NCI-H82 treated with DMSO at 0.1 percent for 48 hours (cell line): ENCODE measurements around the gene ATG4D.
"Not testable (repeated sequence)": the region's sequence is repeated elsewhere in the genome, so short reads cannot be mapped to it uniquely, and the experiment has no call there.

Source experiments
- DNase-seq: peaks from one replicate; lab custom pipeline; 2025; ENCODE audit not compliant: unreplicated experiment; lab: John Stamatoyannopoulos, UW

ATG4D gene

DNA sequence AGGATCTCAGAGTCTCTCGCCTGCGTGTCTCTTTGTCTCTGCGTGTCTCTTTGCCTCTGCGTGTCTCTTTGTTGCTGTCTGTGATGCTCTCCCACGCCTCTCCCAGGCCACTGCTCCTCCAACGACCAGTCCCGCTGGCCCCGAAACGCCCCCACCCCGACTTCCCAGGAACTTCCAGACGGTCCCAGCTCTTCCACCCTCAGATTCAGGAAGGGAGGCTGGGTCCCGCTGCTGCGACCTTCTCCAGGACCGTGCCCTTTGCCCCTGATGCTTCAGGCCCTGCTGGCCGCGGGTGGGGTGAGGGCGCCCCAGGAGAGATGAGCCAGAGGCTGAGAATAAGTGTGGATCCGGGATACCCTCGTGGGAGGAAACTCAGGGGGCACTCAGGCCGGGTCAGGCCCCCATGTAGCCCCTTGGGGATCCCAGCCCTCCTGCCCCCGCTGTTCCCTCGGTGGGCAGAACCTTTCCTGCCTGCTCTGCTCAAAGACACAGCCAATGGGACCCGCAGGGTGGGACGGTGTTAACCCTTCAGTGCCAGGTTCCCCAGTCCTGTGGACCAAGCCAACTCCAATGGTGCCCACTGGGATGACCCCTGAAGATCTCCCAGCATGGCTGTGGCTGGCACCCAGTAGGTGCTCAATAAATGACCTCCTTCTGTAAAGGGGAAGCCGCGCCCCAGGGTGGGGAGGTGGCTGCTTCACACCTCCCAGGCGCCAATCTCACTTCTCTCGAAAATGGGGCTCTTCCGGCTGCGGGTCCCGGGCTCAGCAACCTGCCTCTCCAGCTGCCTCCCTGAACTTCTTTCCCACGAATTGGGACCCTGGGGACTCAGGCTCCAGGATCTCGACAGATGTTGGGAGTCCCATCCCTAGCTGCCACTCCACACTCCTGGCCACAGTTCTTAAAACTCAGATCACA is 25.0 kb upstream of the ATG4D start:
- no peak for DNase-seq

GRCh38 chr19:10519421-10519820 is 24.3 kb upstream of the ATG4D start:
- DNase-seq, result no peak

- no peak for DNase-seq
Measured at GRCh38 chr19:10520652-10521318, 22.9 kb upstream of the ATG4D start.

DNA sequence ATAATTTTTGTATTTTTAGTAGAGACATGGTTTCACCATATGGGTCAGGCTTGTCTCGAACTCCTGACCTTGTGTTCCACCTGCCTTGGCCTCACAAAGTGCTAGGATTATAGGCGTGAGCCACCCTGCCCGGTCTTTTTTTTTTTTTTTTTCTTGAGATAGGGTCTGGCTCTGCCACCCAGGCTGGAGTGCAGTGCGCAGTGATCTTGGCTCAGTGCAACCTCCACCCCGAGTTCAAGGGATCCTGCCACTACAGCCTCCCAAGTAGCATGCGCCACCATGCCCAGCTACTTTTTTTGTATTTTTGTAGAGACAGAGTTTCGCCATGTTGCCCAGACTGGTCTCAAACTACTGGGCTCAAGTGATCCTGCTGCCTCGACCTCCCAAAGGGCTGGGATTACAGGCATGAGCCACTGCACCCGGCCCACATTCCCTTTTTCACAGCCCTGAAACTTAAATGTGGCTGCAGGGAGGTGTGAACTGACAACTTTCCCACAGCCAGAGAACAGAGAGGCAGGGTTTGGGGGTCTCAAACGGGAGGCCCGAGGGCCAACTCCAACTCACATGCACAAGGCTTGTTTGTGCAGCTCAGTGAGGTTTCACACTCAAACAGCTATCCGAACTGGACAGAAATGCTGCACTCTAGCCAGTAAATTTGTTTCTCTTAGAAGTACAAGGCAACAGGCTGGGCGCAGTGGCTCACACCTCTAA is 22.1 kb upstream of the ATG4D start:
- no peak for DNase-seq

DNA sequence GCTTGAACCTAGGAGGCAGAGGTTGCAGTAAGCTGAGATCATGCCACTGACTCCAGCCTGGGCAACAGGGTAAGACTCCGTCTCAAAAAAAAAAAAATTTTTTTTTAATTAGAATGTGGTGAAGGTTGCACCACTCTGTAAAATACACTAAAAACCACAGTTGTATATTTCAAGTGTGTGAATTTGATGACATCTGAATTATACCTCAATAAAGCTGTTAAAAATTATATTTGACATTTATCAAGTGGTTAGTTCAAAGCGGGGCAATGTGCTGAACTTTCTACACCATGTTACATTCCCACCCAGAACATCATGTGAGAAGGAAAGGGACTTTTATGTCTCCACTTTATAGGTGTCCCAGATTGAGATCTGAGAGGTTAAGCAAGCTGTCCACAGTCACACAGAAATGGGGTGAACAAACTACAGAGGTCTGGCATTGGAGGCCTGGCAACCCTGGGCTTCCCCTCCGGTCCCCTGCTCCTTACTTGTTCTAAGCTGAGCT is 20.5 kb upstream of the ATG4D start:
- no peak for DNase-seq

- DNase-seq, result no peak
Measured at GRCh38 chr19:10525636-10526035, 18.1 kb upstream of the ATG4D start.

DNA sequence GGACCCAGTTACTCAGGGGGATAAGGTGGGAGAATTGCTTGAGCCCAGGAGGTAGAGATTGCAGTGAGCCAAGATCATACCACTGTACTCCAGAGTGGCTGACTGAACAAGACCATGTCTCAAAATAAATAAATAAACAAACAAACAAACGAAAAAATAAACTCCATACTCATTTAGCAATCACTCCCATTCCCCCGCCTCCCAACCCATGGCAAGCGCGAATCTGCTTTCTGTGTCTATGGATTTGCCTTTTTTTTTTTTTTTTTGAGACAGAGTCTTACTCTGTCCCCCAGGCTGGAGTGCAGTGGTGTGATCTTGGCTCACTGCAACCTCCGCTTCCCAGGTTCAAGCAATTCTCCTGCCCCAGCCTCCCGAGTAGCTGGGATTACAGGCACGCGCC is 16.8 kb upstream of the ATG4D start:
- DNase-seq, result not testable (repeated sequence)

DNA sequence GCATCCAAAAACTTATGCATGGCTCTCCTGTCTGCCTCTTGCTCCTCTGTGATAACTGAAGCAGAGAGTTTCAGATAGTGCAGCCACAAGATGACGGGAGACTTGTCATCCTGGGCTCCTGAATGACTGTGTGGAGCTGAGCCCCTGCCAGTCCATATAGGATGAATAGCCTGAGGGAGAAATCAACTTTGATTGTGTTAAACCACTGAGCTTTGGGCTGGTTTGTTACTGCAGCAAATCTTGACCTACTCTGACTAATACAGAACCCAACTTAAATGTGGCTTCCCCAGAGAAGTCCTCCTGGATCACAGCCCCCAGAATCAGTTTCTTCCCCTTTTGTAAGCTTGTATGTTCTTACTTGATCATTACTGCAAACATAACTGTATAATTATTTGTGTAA is 11.2 kb upstream of the ATG4D start:
- DNase-seq, result no peak

- no peak for DNase-seq
Measured at GRCh38 chr19:10533646-10534386, 9.9 kb upstream of the ATG4D start.

GRCh38 chr19:10535613-10536012 is 8.1 kb upstream of the ATG4D start:
- DNase-seq, result no peak

DNA sequence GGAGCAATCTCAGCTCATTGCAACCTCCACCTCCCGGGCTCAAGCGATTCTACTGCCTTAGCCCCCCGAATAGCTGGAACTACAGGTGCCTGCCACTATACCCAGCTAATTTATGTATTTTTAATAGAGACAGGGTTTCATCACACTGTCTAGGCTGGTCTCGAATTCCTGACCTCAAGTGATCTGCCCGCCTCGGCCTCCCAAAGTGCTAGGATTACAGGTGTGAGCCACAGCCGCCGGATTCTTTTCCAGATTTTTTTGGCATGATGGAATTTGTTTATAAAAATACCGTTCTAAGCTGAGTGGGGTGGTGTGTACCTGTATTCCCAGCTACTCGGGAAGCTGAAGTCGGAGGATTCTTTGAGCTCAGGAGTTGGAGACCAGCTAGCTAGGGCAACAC is 6.0 kb upstream of the ATG4D start:
- DNase-seq, result no peak

DNA sequence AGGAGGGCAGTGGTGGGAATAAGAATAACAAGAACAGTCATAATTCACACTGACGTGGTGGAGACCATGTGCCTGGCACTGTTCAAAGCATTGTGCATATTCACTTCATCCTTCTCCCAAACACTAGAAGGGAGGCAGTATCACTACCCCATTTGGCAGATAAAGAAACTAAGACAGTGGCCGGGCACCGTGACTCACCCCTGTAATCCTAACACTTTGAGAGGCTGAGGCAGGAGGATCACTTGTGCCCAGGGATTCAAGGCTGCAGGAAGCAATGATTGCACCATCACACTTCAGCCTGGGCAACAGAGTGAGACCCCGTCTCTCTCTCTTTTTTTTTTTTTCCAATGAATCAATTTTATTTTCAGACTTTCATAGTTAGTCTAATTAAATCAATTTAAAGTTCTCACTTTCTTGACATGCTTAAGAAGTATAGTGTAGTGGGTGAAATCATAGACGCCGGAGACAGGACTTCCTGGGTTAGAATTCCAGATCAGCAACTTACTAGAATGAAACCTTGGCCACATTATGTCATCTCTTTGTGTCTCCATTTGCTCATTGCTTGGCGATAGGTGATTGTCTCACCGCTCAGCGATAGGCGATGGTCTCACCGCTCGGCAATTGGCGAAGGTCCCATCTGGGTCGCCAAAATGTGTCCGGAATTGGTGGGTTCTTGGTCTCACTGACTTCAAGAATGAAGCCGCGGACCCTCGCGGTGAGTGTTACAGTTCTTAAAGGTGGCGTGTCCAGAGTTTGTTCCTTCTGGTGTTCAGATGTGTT is 5.3 kb upstream of the ATG4D start:
- no peak for DNase-seq

DNA sequence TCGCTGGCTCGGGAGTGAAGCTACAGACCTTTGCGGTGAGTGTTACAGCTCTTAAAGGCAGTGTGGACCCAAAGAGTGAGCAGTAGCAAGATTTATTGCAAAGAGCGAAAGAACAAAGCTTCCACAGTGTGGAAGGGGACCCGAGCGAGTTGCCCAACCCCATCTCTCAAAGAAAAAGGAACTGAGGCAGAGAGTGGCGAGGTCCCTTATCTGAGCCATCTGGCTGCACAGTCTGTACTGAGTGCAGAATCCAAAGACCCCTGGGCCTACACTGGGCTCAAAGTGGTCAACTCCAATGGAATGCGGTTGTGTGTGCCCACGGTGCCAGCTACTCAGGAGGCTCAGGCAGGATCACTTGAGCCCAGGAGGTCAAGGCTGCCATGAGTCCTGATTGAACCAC is 4.7 kb upstream of the ATG4D start:
- DNase-seq, result not testable (repeated sequence)

DNA sequence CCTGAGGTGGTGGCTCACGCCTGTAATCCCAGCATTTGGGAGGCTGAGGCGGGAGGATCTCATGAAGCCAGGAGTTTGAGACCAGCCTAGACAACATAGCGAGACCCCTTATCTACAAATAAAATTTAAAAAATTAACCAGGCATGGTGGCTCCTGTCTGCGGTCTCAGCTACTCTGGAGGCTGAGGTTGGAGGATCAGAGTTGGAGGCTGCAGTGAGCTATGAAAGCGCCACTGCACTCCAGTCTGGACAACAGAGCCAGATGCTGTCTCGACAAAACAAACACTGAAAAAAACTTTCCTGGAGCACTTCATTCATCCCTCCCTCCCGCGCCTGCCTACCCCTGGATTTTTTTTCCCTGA is 665 bp upstream of the ATG4D start:
- no peak for DNase-seq

DNA sequence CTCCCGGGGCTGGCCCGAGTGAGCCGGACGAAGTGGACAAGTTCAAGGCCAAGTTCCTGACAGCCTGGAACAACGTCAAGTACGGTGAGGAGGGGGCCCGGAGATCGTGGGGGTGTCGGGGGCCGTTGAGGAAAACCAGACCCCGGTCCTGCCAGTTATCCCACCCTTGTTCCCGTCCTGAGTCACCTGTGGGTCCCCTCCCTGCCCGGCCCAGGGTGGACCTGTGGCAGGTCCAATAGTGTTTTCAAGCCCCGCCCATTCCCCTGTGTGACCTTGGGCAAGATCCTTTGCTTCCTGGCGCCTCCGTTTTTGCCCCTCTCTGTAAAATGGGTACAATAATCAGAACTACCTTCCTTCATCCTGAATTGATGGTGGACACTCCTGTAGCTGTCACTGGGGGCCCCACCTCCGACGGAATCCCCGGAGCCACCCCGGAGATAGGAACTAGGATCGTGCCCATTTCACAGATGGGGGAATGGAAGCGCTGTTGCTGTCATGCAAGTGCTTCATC is 593 bp downstream of the ATG4D start:
- no peak for DNase-seq

DNA sequence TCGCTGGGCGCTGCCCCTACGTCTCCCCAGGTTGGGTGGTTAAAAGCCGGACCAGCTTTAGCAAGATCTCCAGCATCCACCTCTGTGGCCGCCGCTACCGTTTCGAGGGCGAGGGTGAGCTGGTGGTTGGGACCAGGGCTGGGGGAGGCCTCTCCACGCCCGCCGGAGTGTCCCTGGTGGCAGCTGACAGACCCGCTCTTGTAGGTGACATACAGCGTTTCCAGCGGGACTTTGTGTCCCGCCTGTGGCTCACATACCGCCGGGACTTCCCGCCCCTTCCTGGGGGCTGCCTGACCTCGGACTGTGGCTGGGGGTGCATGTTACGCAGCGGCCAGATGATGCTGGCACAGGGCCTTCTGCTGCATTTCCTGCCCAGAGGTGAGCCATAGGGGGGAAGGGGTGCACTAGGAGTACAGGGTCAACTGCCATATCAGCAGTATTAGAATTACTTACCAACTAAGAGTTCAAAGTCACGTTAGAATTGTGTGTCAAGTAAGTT is 1.1 kb downstream of the ATG4D start:
- DNase-seq, result no peak

DNA sequence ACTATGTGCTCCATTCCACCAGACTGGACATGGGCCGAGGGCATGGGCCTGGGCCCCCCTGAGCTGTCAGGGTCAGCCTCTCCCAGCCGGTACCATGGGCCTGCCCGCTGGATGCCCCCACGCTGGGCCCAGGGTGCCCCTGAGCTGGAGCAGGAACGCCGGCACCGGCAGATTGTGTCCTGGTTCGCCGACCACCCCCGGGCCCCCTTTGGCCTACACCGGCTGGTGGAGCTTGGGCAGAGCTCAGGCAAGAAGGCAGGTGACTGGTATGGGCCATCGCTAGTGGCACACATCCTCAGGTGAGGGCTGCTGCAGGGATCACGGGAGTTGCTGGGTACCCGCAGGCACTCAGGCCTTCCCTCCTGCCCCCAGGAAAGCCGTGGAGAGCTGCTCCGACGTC is 3.1 kb downstream of the ATG4D start:
- DNase-seq, result no peak

GRCh38 chr19:10548746-10549276 is 5.1 kb downstream of the ATG4D start:
- no peak for DNase-seq

DNA sequence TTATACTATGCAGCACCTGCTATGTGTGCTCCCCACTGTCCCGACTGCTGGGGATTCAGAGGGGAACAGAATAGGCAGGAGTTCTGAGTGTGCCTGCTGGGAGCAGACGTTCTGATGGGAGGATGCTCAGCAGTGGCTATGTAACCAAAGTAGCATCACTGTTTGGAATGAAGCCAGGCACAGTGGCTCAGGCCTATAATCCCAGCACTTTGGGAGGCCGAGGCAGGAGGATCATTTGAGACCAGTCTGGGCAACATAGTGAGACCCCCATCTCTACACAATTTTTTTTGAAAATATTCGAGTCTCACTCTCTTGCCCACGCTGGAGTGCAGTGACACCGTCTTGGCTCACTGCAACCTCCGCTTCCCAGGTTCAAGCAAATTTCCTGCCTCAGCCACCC is 6.0 kb downstream of the ATG4D start:
- no peak for DNase-seq

GRCh38 chr19:10550336-10550735 is 6.6 kb downstream of the ATG4D start:
- DNase-seq, result no peak
